ENCODE measurements around the gene STX16.

The STX16 gene

DNA sequence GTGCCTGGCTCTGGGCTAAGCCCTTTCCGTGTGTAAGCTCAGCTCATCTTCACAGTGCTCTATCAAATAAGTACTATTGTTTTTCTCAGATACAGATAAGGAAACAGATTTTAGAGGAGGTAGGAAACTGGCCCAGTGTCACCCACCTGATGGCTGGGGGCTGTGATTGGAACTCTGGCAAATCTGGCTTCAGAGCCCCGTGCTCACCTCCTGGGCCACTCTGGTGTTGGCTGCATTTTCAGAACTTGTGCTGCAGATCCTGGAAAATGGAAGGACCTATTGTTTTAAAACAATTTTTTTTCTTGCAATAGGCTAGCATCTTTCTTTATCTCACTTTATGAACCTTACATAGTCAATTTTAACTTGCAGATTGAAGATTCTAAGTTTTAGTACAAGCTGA is 5.7 kb downstream of the STX16 start:
- no peak for DNase-seq

DNA sequence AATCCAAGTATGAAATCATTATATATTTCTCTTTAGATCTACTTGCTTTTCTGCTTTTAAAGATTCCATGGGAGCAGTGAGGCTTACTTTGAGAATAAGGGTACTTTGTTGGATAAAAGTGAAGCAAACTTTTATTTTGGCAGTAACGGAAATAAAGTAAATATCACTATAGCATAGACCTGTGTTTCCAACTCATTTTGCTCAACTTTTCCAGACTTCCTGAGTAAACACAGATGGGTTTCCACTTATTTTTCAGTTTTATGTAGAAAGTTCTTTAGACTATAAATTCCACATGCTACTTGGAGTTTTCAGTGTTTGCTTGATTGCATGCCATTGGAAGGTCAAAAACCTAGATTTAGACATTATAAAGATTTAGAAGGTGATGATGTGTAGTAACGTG is 6.2 kb downstream of the STX16 start:
- no peak for DNase-seq

DNA sequence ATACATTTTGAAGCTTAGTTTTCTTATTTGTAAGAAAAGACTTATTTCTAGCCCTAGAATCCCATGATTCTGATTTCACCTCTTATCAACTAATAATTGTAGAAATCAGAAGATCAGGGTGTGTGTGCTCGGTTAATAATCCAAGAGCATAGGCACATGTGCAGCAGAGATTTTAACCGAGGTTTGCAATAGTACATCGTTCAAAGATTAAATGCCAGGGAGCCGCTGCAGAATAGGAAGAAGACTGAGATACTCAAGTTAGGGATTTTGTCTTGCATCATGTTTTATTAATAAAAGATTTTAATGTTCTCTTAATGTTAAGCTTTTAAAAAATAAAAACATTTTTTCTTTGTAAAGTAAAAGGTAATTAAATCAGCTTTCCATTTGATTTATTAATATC is 6.9 kb downstream of the STX16 start:
- DNase-seq, result no peak

DNA sequence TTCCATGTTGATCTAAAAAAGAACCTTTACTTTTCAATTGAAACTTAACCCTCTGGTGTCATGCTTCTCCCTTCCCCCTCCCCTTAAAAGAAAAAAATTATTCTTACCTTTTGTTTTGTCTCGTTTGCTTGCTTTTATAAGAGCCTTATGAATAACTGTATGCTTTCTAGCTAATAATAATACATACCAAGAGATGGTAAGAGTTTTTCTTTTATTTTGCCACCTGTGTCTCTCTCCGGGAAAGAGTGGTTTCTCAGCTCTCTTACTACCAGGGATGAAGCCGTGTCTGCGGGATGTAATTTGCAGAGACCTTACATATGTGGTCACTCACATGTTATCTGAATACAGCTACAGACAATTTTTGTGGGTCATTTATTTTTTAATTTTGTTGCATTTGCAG is 7.7 kb downstream of the STX16 start:
- no peak for DNase-seq

DNA sequence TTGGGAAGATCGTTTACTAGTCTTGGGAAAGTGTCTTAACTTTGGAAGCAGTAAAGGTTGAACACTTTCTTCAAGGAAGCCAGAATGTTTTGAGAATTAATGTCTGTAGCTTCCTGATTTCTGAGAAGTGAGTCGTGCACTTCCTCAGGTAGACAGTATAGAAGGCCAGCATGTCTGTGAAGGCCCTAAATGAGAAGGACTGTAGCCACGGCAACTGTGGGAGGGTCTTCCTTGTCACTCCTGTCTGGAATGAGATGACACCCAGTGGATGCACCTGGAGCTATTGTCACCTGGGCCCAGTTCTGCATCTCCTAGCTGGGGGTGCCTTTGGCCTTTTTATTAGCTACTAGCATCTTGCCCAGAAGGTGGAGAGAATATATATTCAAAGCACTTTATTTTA is 8.8 kb downstream of the STX16 start:
- no peak for DNase-seq

DNA sequence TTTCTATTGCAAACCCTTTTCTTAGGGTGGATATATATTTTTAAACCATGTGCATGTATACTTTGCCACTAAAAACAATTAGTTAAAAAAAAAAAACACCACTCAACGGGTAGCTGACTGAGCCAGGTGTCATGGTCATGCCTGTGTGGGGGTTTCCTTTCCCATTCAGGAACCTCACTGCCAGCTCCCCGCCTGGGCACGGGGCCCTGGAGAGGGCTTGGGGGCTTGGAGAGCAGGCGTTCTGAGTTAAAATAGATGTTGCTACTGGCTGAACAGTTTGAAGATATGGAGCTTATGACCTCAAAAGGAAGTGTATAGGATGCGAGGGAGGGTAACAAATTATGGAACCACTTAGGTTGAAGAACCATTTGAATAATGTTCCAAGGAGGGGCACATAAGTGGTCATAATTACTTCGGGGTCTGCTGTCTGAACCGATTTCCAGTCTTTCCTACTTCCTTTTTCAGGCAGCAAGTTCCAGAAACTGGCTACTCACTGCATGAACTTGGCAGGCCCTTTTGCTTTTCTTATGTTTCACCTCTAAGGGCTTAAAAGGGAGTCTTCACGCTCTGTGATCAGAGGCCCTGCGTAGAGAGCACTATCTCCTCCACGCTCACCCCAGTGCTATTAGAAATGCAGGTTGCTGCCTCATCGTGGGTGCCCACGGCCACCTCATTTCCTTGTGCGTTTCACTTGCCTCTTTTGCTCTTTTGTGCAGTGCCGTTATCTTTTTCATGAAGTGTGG is 9.9 kb downstream of the STX16 start:
- DNase-seq, result peak; percentile 47

DNA sequence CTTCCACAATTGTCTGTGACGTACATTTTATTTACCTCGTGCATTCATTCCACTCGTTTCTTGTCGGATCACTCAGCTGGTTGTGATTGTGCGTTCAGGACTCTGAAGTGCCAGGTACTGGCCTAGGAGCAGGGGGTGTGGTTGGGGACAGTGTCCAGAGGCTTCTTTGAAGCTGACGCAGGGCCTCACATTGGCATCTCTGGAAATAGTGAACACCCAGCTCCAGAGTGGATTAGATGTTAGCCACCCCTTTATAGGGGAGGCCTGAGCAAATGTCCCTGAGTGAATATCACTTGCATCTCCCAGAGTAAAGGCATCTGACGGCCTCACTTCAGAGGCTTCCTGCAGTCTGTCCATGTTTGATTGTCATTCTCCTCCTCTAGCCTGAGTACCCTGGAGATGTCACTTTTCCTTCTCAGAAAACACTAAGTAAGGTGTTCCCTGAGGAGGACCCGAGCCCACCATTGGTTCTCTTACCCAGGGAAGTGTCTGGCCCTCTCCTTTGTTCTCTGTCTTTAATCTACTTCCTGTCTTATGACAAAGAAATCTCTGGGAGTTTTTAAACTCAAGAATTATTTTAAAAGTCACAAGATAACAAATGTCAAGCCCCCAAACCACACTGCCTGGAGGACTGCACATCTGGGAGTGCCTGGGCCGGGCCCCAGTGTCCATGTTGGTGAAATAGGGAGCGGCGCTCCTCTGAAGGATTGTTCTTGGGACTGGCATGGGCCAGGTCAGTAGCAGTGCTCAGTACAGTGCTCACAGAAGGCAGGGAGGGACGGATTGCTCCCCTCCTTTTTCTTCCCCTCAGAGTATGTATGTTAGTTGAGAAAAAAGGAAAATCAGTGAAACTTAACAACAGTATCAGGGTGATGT is 10.8 kb downstream of the STX16 start:
- no peak for DNase-seq

DNA sequence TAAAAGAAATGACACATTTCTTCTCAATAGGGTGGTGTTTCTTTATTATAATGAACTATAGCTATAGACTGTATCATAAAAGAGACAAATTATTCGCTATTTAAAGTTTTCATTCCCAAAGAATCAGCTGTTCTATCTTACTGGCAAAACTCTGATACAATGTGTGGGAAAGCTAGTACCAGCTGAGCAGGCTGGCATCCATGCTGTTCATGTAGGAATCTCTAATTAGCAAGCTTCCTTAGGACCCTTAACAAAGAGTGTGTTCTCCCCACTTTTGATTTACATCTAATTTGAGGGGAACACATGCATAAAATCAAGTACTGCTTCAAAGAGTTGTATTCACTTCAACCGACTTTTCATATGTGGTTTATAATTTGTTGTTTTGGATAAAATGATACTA is 13.2 kb downstream of the STX16 start:
- DNase-seq, result no peak

DNA sequence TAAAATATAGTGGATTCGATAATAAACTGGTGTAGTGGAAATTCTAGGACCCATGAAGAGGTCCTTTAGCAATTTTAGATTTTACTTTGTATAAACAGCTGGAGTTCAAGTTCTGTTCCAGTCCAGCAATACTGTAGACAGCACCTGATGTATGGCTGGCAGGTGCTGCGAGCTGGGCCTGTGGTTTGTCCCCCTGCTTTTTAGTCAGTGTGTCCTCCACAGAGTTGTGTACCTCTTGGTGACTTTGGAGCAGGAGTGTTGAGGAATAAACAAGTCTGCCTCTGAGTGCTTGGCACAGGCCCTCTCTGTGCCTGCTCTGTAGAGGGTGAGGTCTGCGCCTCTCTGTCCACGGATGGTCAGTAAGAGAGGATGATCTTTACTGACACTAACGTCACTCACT is 13.8 kb downstream of the STX16 start:
- DNase-seq, result no peak

DNA sequence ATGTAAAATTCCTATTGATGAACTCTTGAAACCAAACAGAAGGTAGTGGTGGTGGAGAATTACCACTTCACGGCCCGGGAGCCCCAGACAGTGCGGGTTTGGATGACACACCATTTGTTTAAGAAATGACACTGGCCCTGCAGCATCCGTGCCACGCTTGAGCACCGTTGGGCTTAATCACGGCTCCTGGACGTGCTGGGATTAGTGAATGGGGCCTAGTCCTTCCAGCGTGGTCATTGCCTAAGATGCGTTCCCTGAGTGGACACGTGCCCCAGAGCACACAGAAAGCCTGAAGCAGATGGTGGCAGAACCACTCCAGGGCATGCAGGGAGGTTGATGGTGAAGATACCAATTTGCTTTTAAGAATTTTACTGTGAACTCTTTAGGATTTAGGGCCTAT is 14.5 kb downstream of the STX16 start:
- DNase-seq, result no peak

DNA sequence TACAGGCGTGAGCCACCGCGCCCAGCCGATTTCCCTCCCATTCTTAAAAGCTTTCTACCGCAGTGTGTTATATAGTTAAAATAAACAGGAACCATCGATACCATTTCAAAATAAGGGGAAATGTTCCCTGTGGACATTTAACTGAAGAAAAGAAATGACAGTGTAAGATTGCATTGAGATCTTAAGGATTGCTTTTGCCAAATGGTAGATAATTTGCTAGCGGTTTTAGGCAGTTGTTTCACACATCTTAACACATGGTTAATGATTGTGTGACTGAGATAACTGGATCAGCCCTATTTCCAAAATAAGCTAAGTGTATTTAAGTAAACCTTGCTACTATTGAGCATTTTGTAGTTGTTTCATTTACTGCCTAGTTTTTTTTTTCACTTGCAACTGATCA is 15.6 kb downstream of the STX16 start:
- DNase-seq, result no peak

DNA sequence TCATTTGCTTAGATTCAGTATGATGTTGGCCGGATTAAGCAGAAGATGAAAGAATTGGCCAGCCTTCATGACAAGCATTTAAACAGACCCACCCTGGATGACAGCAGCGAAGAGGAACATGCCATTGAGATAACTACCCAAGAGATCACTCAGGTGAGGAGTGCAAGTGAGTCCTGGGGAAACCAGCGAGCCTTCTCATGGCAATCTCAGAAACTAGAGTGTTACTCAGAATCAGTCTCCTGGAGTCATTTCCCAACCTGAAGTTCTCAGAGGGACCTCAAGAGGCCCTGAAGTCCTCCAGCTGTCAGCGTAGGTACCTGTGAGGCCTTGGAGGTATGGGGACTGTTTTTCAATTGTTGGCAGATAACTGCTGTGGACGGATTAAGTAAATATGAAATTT is 16.9 kb downstream of the STX16 start:
- no peak for DNase-seq

DNA sequence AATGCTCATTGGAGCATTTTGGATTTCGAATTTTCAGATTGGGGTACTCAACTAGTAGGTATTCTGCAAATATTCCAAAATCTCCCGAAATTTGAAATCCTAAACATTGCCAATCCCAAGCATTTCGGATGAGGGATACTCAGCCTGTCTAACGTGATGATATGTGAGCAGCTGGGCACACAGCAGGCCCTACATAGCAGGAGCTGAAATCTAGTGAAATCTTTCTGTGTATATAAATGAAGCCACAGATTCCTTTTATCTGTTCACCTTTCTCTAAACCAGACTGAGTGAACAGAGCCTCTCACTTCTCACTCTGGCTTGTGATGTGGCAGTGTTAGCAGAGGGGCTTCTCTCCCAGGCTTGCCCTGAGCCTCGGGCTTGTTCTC is 17.8 kb downstream of the STX16 start:
- DNase-seq, result no peak

DNA sequence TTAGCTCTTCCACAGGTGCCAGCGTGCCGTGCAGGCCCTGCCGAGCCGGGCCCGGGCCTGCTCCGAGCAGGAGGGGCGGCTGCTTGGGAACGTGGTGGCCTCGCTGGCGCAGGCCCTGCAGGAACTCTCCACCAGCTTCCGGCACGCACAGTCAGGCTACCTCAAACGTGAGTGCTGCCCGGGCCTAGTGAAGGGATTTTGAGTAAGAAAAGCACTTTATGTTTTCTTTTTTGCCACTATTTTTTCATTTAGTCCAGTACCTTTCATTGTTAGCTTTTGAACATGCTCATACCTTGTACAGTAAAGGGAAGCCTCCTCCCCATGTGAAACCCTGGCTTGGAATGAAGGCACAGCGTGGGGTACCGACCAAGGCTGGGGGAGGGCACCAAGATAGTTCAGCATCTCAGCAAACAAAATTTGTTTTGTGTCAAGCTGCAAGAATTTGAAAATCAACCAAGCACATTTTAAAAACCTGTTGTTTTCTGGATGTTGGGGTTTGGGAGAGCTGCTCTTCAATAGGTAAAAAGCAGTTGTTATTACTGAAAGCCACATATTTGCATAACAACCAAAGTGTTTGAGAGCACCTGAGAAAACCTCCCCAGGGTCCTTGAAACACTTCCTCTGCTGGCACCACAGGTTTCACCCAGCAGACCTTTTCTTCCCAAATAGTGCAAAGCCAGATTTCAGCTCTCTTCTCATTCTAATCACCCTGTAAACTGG is 18.4 kb downstream of the STX16 start:
- no peak for DNase-seq

DNA sequence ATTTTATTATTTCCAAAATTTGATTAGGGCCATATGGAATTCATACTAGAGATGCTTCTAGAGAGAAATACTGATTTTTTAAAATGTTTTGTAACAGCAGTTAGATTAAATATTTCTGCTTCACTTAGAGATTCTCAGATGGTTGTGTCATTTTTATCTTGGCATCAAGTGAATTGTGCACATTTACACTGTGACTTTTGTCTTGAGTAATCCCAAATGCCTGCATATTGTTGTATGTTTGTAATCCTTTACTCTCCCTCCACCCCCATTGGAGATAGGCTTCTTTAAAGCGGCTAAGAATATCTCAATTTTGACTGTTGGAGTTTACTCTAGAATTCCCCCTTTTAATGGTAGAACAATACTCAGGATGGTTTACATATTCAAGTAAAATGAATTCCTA is 19.0 kb downstream of the STX16 start:
- DNase-seq, result no peak

DNA sequence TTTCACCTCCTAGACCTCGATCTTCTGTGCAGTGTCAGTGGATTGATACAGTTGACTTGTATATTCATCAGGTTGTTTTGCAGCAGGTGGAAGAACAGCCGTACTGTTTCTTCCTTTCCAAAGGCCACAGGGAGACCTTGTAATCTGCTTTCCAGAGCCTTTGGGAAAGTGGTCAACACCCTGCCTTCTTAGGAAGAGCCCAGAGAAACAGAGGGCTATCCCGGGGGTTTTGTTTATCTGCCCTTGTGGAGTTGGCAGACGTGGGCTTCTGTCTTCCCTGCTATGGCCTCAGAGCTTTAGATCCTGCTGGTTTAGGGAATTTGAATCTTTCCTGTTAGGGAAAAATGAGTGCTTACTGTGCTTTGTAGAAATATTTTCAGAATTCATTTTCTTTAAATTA is 19.6 kb downstream of the STX16 start:
- DNase-seq, result no peak

DNA sequence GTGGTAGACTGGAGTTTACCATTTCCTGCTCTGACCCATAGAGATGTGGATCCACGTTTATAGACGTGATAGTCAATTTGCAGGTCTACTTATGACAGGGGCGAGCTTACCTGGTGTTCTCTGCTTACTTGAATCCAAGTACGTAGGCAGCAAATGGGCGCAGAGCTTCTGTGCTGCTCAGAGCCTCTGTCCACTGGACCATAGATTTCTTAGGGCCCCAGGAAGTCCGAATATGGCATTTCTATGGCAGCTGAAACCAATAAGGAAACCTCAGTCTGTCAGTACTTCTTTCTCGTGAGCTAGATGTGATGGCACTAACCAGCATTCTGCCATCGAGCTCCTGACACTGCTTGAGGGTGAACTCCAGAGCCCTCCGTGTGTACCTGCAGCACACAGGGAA is 22.0 kb downstream of the STX16 start:
- no peak for DNase-seq

DNA sequence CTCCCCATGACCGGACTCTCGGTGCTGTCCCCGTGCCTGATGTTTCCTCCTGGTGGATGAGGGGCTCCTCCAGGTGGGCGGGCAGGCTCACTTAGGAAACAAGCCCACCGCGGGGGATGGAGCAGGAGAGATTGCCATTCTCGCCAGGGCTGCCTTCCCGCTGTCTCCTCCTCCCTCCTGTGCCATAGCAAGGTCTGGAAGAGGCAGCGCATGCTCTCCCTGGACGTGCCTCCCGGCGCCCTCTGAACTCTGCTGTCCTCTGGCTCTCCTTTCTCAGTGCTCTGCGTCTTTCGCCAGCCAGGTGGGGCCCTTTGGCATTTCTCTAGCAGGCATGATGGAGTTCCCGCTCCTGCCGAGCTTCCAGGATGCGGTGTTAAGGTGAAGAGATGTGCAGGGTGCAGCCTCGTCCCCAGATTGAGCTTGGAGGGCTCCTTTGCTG is 24.1 kb downstream of the STX16 start:
- DNase-seq, result no peak

DNA sequence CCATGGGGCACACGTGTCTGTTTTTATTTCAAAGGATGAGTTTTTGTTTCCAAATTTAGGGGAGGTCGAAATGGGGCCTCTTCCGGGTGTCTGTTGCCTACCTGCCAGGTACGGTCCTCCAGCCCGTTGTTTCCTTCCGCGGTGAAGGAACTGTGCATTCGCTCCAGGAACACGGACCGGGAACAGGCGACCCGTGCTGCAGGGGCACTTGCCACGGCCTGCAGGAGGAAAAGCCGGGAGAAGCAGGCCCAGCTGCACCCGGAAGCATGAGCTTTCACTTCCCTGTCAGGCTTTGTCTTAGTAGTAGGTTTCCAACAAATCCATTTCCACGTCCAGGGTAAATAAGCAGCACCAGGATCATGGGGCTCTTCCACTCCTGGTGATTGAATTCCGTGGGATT is 24.6 kb downstream of the STX16 start:
- DNase-seq, result no peak

DNA sequence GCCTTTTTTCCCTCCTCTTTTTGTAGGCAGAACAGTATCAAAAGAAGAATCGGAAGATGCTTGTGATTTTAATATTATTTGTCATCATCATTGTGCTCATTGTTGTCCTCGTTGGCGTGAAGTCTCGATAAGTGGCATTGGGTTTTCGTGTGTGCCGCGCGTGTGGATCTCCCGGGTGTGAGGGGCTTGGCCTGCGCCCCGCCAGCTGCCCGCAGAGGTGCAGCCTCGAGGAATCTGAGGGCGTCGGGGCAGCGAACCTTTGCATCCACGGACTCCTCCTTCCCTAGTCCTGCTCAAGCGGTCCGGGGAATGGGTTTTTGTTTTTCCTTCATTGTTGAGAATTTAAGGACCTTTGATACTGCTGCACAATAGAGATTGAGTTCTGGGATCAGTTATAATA is 25.1 kb downstream of the STX16 start:
- no peak for DNase-seq

DNA sequence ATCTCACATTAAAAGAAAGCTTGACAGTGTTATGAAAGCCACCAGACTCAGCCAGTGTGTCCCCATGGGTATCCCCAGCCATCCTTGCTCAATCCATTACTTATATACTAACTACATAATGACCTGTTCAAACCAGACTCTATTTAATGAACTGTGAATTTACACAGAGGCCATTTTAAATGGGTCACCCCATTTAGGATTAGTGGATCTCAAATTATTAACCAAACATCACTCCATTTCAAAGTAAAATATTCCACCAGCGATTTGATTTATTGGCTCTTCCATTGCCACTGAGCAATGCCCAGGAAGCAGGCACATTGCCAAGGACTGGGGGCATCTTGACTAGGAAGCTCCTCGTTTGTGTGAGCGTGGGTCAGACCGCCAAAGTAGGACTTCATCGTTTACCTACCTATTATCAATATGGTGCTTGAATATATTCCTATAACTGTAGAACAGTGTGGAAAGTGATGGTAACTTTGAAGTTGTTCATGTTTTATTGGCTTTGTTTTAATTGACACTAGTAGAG is 26.1 kb downstream of the STX16 start:
- DNase-seq, result no peak

DNA sequence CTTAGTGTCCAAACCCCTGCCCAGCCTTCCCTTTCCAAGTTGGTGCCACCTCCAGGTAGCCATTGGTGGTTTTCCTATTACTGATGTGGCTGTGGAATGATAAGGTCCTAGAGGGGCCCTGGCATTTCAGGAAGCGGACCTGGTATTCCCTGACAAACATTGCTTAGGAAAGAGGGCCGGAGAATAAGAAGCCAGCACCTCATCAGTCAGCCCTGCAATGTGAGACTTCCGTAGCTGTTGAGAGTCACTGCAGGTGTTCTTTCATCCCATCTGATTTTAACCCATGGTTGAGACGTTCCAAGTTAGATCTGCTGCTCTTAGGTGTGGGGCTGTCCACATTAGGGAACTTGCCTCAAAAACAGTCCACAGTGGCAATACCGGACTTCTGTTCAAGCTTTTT is 26.7 kb downstream of the STX16 start:
- no peak for DNase-seq

DNA sequence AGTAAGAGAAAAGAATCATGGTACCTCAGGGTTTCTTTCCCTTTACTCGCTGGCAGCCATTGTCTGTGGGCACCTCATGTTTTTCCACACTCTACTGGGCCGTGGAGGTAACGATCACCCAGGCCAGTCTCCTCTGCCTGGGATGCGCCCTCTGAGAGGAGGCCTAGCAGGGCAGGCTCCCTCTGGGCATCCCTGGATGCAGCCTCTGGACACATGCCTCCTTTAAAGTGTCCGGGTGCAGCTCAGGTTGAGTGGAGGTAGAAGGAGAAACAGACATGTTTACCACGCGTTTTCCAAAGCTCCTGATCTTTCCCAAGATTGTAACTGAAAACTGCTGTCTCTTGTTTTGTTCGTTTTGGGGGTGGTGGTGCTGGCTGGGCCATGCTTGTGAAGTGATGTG is 27.7 kb downstream of the STX16 start:
- DNase-seq, result no peak

Measured in activated naive CD4-positive, alpha-beta T cell treated with anti-CD3 and anti-CD28 coated beads, Interleukin-2, amount 50 U/mL, for 16 hours (primary cell).